Activated CD4-positive, alpha-beta T cell treated with anti-CD3 and anti-CD28 coated beads for 36 hours (primary cell): ENCODE results near the gene NCS1. TPM values are rescaled to one million over a fixed set of nuclear protein-coding genes. Genes with fewer than 3 reads are reported as not detected.

ENCODE experiments used
- ATAC-seq: fragments of 200-7000 bp; cut with Tn5 transposase; one replicate; pipeline ENCODE4 v1.10.0; 2021; ENCODE audit warnings: mild to moderate bottlenecking, moderate library complexity
- CTCF ChIA-PET: fragments of 350-600 bp; sonication (Branson Sonifier 250); formaldehyde crosslinking; loops from one replicate; lab custom pipeline; 2021; ENCODE audit warnings: antibody characterized with exemption; lab: Charles Lee
- POLR2A ChIA-PET: fragments of 350-600 bp; sonication (Branson Sonifier 250); formaldehyde crosslinking; loops from one replicate; lab custom pipeline; 2021; ENCODE audit warnings: antibody characterized with exemption, inconsistent platforms; lab: Charles Lee
- DNase-seq: peaks from one replicate; pipeline ENCODE4 v3.0.0-alpha.2; 2020
- H3K27ac Mint-ChIP-seq: one replicate; pipeline ENCODE4 v1.8.0; 2021; ENCODE audit warnings: mixed read lengths
- H3K27me3 Mint-ChIP-seq: one replicate; pipeline ENCODE4 v1.8.0; 2021; ENCODE audit warnings: mixed read lengths
- H3K36me3 Mint-ChIP-seq: one replicate; pipeline ENCODE4 v1.8.0; 2021; ENCODE audit warnings: low read depth, mixed read lengths
- H3K4me1 Mint-ChIP-seq: one replicate; pipeline ENCODE4 v1.8.0; 2021; ENCODE audit warnings: mixed read lengths
- H3K4me3 Mint-ChIP-seq: one replicate; pipeline ENCODE4 v1.8.0; 2021; ENCODE audit warnings: mild to moderate bottlenecking, moderate library complexity, mixed read lengths
- H3K9me3 Mint-ChIP-seq: one replicate; pipeline ENCODE4 v1.8.0; 2021; ENCODE audit warnings: low read depth, mixed read lengths
- intact Hi-C, 2 experiments: fragments of 100-400 bp; cut with DNase I in 1 of 2; cut with micrococcal nuclease in 1 of 2; formaldehyde crosslinking; loops; one replicate each; pipeline versions ENCODE4 v1.14.2 to v1.15.1; 2022 to 2024; cut with DNase I, micrococcal nuclease
- total RNA-seq, 2 experiments: library from RNA; stranded (reverse); gene quantifications; one replicate each; pipeline ENCODE4 v1.2.3, GENCODE V29; 2021

NCS1 gene
- total RNA-seq, 2 experiments from 2014 or later = 24.8 to 25.2 TPM

DNA sequence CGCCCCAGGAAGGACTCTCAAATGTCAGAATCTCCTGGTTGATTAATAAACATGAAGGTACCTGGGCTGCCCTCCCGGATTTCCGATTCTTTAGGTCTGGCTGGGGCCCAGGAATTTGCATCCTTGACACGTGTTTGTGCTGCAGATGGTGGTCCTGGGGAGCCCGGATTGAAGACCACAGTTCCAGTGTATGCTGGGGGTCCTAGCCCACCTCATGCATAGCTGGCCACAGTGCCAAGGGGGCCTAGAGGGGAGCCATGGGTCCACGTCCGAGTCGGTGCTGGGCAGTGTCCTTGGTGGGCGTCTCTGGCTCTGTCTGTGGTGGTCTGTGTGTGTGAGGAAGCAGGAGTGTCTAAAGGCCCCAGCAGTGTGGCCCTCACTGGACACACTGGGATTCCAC is 3.2 kb downstream of the NCS1 start:
- CTCF ChIA-PET = interaction anchor here (0.6 to 1.1 kb wide), 2 partner anchors 69 to 385 kb away, joined by 3 read pairs; no protein-coding TSS in a partner anchor
- no peak for DNase-seq
- no peak overlapping the region for H3K27ac Mint-ChIP-seq
- no peak overlapping the region for H3K4me3 Mint-ChIP-seq
- H3K27me3 Mint-ChIP-seq = peaks cover 13% of the 10 kb centered on the region
- peaks cover 2% of the 10 kb centered on the region for H3K4me1 Mint-ChIP-seq
- H3K36me3 Mint-ChIP-seq = peaks cover 3% of the 10 kb centered on the region
- POLR2A ChIA-PET = no interaction called here
- H3K9me3 Mint-ChIP-seq = no peaks in the 10 kb centered on the region
- intact Hi-C loops = no loop called here
- ATAC-seq = no peak

DNA sequence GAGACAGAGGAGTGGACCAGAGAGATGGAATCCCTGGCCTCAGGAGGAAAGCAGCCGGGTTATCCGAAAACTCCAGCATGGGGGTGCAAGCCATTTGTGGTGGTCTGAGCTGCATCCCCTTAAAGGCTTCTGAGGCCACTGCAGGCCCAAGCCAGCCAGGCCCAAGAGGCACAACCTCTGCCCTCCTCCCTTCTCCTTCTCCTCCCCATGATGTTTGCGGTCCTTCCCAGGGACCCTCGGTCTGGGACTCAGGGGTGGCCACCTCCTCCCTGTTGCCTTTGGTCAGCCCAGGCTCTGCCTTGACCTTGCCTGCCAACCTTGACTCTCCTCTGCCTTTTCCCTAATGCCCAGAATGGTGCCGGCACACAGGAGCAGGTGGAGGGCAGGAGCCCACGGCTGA is 4.6 kb downstream of the NCS1 start:
- Mint-ChIP-seq H3K27ac (no peak overlapping the region), H3K36me3 (peaks cover 3% of the 10 kb centered on the region), H3K4me1 (peaks cover 2% of the 10 kb centered on the region), H3K27me3 (peaks cover 10% of the 10 kb centered on the region), H3K4me3 (no peak overlapping the region), H3K9me3 (no peaks in the 10 kb centered on the region)
- CTCF ChIA-PET = interaction anchor here (0.5 kb wide), 1 partner anchor 12 kb away, joined by 3 read pairs; no protein-coding TSS in a partner anchor
- intact Hi-C loops = no loop called here
- no peak for ATAC-seq
- POLR2A ChIA-PET = no interaction called here
- no peak for DNase-seq

DNA sequence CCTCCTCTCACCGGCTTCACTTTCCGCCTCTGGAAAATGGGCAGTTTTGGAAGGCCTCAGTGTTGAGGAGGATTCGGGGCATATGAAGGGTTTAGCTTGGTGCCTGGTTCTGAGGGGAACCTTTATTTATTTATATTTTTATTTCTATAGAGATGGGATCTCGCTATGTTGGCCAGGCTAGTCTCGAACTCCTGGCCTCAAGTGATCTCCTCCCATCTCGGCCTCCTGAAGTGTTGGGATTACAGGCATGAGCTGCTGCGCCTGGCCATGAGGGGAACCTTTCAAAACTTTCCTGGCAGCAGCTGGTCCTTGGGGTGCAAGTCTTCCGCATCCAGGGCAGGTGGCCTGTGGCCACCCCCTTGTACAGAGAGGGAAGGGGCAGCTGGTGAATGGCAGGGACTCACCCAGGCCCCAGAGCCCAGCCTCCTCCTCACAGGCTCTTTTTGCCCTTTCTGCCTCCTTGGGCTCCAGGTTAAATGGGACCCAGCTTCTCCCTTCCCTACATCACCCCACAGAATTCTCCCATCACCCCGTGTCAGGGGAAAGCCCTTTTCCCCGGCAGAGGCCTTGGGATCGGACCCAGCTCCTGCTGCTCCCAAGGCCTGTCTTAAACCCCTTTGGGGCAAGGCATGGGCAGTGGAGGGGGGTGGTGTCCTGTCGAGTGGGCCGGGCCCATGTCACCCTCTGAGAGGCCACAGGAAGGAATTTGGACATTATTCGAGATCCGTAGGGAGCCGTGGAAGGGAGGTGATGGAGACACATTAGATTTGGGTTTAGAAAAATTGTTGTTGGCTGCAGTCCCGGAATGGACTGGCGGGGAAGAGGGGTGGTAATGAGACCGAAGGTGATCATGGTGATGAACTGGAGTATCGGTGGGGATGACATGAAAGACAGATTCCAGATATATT is 5.9 kb downstream of the NCS1 start:
- Mint-ChIP-seq H3K36me3 (peaks cover 3% of the 10 kb centered on the region), H3K4me1 (peaks cover 2% of the 10 kb centered on the region), H3K27me3 (peaks cover 10% of the 10 kb centered on the region), H3K27ac (no peak overlapping the region), H3K4me3 (no peak overlapping the region), H3K9me3 (no peaks in the 10 kb centered on the region)
- ChIA-PET CTCF (interaction anchor here (0.7 kb wide), 1 partner anchor 1081 kb away, joined by 3 read pairs; no protein-coding TSS in a partner anchor), POLR2A (interaction anchor here (0.7 kb wide), 1 partner anchor 1066 kb away, joined by 5 read pairs; no protein-coding TSS in a partner anchor)
- no peak for DNase-seq
- no peak for ATAC-seq
- intact Hi-C loops = no loop called here

DNA sequence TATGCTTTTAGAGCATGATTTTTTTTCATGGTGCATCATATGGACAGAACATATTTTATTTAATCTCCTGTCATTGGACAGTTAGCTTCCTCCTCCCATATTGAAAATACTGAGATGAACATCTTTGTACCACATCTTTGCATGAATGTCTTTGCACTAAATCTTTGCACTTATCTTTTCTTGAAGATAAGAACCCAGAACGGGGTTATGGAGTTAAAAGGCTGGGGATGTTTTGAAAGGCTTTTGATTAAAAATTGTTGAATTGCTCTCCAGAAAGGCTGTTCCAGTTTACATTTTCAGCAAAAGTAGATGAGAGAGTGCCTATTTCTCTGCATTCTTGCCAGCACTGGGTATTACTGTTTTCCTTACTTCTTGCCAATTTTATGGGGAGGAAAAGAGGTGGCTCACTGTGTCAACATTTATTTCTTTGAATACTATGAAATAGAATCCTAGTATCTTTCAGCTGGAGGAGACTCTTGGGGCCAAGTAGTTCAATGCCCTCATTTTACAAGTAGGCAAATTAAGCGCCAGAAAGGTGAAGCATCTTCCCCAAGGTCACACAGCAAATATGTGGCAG is 7.2 kb downstream of the NCS1 start:
- Mint-ChIP-seq H3K27me3 (peaks cover 1% of the 10 kb centered on the region), H3K36me3 (peaks cover 2% of the 10 kb centered on the region), H3K9me3 (no peaks in the 10 kb centered on the region), H3K27ac (no peak overlapping the region), H3K4me3 (no peak overlapping the region), H3K4me1 (peaks cover 2% of the 10 kb centered on the region)
- no peak for ATAC-seq
- intact Hi-C loops = no loop called here
- no peak for DNase-seq
- ChIA-PET CTCF (no interaction called here), POLR2A (no interaction called here)

DNA sequence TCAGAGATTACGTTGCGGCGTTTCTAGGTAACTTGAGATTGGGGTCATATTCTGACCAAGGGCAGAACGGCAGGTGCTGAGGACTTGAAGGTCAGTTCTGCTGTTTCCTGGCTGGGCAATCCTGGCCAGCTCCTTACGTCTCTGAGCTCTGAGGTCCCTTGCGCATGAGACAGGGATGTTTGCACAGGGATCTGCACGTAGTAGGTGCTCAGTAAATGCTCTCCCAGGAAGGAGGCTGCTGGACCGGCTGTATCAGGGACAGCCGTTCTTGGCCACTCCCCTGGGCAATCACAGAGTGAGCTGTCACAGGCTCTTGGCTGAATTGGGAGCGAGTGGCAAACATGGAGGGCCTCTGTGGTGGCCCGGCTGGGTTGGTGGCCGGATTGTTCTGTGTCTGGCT is 8.3 kb downstream of the NCS1 start:
- peaks cover 2% of the 10 kb centered on the region for H3K36me3 Mint-ChIP-seq
- H3K27ac Mint-ChIP-seq = no peak overlapping the region
- DNase-seq = no peak
- POLR2A ChIA-PET = no interaction called here
- intact Hi-C loops = no loop called here
- CTCF ChIA-PET = interaction anchor here (0.6 kb wide), 1 partner anchor 1100 kb away, joined by 3 read pairs; the partner anchor contains the start of gene DOLPP1
- no peak for ATAC-seq
- no peak overlapping the region for H3K4me3 Mint-ChIP-seq
- no peaks in the 10 kb centered on the region for H3K9me3 Mint-ChIP-seq
- H3K4me1 Mint-ChIP-seq = peaks cover 2% of the 10 kb centered on the region
- no peaks in the 10 kb centered on the region for H3K27me3 Mint-ChIP-seq

DNA sequence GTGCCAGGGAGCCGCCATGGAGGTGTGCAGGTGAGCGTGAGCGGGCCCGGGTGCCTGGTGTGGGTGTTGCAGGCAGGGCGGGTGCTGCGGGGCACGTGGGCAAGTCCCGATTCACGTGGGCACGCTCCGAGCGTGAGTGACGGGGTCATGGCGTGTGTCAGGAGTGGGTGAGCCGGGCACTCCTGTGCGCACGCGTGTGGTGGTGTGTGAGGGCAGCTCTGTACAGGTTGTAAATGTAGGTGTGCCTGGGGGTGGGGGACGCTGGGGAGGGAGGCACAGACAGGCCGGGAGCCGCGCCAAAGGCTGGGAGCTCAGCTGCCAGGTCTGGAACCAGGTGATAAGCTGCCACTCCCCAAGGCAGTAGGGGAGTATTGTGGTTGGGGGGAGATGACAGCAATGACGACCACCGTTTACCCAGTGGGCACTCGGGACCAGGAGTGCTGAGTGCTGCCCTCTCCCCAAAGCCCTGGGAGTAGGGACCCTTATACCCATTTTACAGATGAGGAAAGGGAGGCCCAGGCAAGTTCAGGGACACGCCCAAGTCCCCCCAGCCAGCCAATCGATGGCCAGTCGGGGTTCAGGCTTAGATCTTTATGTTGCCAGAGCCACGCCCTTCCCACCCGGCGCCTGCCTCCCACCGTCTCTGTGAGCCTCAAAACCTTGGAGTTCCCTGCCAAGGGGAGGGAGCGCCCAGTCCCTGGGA is 9.6 kb downstream of the NCS1 start:
- ATAC-seq (no peak), DNase-seq (no peak)
- POLR2A ChIA-PET = no interaction called here
- intact Hi-C loops = no loop called here
- no peak overlapping the region for H3K27ac Mint-ChIP-seq
- H3K4me1 Mint-ChIP-seq = peaks cover 2% of the 10 kb centered on the region
- no peaks in the 10 kb centered on the region for H3K27me3 Mint-ChIP-seq
- H3K9me3 Mint-ChIP-seq = no peaks in the 10 kb centered on the region
- CTCF ChIA-PET = no interaction called here
- H3K36me3 Mint-ChIP-seq = no peaks in the 10 kb centered on the region
- no peak overlapping the region for H3K4me3 Mint-ChIP-seq

DNA sequence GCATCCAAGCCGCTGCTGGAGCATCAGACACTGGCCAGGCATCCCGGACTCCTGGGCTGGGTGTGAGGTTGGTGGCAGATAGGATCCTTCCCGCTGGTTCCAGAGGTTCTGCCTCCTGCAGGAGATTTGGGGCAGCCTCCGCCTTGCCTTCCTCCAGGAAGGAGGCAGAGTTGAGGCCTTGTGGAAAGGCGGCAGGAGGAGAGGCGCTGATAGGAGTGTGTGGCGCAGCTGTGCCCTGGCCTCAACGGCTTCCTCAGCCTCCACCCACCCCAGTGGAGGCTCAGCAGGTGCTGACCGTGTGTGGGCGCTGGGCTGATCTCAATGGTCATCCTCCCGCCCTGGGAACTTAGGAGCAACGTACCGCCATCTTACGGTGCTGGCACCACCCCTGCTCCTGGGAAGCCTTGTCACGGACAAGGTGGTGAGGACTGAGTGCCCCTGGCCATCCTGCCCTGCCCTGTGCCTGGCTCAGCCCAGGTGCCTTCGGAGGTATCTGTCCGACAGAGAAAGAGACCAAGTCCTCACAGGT is 10.2 kb downstream of the NCS1 start:
- H3K9me3 Mint-ChIP-seq = no peaks in the 10 kb centered on the region
- DNase-seq = no peak
- no peak for ATAC-seq
- H3K27ac Mint-ChIP-seq = no peak overlapping the region
- no peaks in the 10 kb centered on the region for H3K36me3 Mint-ChIP-seq
- POLR2A ChIA-PET = no interaction called here
- no peaks in the 10 kb centered on the region for H3K27me3 Mint-ChIP-seq
- CTCF ChIA-PET = interaction anchor here (0.7 kb wide), 1 partner anchor 502 kb away, joined by 3 read pairs; no protein-coding TSS in a partner anchor
- intact Hi-C loops = no loop called here
- H3K4me3 Mint-ChIP-seq = no peak overlapping the region
- peaks cover 2% of the 10 kb centered on the region for H3K4me1 Mint-ChIP-seq

DNA sequence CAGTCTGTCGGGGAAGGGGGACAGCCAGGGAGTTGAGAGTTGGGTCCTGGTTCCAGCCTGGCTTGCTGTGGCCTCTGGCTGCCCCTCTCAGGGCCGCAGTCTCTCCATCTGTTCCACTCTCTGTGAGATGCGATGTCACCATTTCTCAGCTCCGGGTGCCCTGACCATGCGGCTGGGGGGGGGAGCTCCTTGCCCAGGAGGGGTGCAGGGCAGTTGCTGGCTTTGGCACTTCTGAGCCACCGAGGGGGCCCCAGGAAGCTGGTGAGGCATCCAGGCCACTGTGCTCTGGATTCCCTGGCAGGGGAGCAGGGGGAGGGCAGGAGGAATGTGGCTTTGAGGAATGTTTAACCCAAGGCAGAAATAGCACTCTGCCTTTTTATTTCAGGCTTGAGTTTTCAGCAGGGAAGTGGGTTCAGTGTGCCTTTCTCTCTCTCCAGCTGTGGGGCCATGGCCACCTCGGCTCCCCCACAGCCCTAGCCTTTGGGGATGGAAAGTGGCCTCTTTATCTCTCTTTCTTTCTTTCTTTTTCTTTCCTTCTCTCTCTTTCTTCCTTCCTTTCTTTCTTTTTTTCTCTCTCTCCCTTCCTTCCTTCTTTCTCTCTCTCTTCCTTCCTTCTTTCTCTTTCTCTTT is 11.0 kb downstream of the NCS1 start:
- CTCF ChIA-PET = interaction anchor here (0.7 kb wide), 1 partner anchor 503 kb away, joined by 3 read pairs; no protein-coding TSS in a partner anchor
- no peak overlapping the region for H3K27ac Mint-ChIP-seq
- no peak for ATAC-seq
- no peaks in the 10 kb centered on the region for H3K27me3 Mint-ChIP-seq
- H3K4me1 Mint-ChIP-seq = peaks cover 2% of the 10 kb centered on the region
- DNase-seq = no peak
- H3K36me3 Mint-ChIP-seq = no peaks in the 10 kb centered on the region
- no peak overlapping the region for H3K4me3 Mint-ChIP-seq
- intact Hi-C loops = no loop called here
- POLR2A ChIA-PET = no interaction called here
- no peaks in the 10 kb centered on the region for H3K9me3 Mint-ChIP-seq

DNA sequence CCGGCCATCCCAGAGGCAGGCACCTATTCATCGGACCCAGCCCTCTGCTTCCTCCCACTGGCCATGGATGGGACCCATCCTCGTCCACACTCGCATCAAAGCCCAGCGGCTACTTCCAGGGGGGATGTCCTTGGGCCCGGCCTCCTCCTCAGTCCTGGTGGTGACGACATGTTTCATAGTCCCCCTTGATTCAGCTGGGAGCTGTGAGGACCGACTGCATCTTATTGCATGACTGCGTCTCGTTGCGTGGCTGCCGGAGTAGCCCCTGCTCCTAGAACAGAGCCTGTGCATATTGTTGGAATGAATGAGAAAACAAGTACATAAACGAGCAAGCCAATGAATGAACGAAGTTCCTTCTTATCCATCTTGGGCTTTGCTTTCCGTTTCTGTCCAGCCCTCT is 12.8 kb downstream of the NCS1 start:
- ATAC-seq = no peak
- Mint-ChIP-seq H3K4me3 (no peak overlapping the region), H3K27ac (no peak overlapping the region), H3K27me3 (no peaks in the 10 kb centered on the region), H3K9me3 (no peaks in the 10 kb centered on the region), H3K4me1 (no peaks in the 10 kb centered on the region), H3K36me3 (no peaks in the 10 kb centered on the region)
- intact Hi-C loops = no loop called here
- POLR2A ChIA-PET = no interaction called here
- CTCF ChIA-PET = no interaction called here
- no peak for DNase-seq

DNA sequence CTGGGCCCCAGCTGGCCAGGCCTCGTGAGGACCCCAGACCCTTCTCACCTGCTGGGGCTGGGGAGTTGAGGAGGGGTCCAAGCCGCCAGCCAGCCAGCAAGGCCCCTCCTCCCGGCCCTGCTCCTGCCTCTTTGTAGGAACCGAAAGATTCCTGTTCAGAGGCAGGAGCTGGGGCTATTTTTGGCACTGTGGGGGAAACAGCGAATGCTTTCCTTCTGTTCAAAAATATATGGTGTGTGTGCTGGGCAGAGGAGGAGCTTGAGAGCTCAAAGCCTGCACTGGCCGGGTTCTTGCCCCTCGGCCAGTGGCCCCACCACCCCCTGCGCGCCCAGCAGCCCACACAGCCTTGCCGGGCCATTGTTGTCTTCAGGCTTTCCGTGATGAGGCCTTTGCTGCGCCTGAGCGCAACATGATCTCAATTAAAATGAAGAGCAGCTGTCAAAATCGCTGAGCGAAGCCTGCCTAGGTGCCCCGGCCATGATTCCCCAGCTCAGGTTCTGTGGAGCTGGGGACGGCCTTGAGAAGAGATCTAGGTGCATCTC is 13.4 kb downstream of the NCS1 start:
- no peak for ATAC-seq
- Mint-ChIP-seq H3K4me1 (no peaks in the 10 kb centered on the region), H3K27me3 (no peaks in the 10 kb centered on the region), H3K27ac (no peak overlapping the region), H3K36me3 (no peaks in the 10 kb centered on the region), H3K9me3 (no peaks in the 10 kb centered on the region), H3K4me3 (no peak overlapping the region)
- DNase-seq = no peak
- intact Hi-C loops = no loop called here
- CTCF ChIA-PET = interaction anchor here (0.7 kb wide), 1 partner anchor 89 kb away, joined by 4 read pairs; no protein-coding TSS in a partner anchor
- POLR2A ChIA-PET = no interaction called here
